Measurements from ENCODE around the gene ADAMTSL5.

DNA sequence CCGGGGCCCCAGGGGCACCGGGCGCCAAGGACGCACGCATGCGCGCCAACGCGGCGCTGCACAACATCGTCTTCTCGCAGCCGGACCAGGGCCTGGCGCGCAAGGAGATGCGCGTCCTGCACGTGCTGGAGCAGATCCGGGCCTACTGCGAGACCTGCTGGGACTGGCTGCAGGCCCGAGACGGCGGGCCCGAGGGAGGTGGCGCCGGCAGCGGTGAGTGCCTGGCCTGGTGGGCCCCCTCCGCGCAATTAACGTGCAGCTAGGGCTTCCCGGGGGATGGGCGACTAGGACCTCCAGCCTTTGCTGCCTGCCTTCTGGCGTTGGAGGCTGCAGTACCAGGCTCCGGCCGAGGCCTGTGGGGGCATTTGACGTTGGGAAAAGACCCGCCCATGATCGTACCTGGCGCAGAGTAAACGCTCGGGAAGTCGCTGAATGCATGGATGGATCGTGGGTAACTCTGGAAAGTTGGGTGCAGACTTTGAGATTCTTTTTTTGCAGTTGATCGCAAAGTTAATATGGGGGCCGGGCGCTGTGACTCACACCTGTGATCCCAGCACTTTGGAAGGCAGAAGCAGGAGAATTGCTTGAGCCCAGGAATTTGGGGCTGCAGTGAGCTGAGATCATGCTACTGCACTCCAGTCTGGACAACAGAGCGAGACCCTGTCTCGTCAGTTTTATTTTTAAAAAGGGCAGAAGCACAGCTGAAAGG, 55.6 kb downstream of the ADAMTSL5 start:
- TF ChIP-seq SP2 (IDR thresholded peaks at IDR 0.05; ENCODE audit: low read length) (no peak), EP300 (IDR thresholded peaks at IDR 0.05; ENCODE audit: borderline replicate concordance in 1 of 2, low read depth in 2 of 2, low read length in 2 of 2) (no peak), HDAC6 (IDR thresholded peaks at IDR 0.05; ENCODE audit: low read depth, low read length) (no peak)
- TF ChIP-seq, protein P1, sequence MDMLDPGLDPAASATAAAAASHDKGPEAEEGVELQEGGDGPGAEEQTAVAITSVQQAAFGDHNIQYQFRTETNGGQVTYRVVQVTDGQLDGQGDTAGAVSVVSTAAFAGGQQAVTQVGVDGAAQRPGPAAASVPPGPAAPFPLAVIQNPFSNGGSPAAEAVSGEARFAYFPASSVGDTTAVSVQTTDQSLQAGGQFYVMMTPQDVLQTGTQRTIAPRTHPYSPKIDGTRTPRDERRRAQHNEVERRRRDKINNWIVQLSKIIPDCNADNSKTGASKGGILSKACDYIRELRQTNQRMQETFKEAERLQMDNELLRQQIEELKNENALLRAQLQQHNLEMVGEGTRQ (IDR thresholded peaks at IDR 0.05; ENCODE audit: low read length): no peak
